Vagina (tissue), 2 donors: ENCODE data around the gene DDX60.

Experiments used
- POLR2A ChIP-seq, 2 donors: fragments of 450-650 bp; IDR thresholded peaks; one replicate each; pipeline ENCODE4 v1.6.1; 2017; ENCODE audit warnings: antibody characterized with exemption in 2 of 2, mild to moderate bottlenecking in 2 of 2, moderate library complexity in 2 of 2
- TF ChIP-seq, protein P1 (sequence below), 3 experiments: fragments of 450-650 bp in 2 of 3; fragments of 200-600 bp in 1 of 3; sonication (generic) in 1 of 3; IDR thresholded peaks; one replicate each; pipeline ENCODE4 v1.5.1; 2017 to 2019; ENCODE audit warnings: antibody characterized with exemption in 3 of 3, mild to moderate bottlenecking in 2 of 3, moderate library complexity in 2 of 3

DNA sequence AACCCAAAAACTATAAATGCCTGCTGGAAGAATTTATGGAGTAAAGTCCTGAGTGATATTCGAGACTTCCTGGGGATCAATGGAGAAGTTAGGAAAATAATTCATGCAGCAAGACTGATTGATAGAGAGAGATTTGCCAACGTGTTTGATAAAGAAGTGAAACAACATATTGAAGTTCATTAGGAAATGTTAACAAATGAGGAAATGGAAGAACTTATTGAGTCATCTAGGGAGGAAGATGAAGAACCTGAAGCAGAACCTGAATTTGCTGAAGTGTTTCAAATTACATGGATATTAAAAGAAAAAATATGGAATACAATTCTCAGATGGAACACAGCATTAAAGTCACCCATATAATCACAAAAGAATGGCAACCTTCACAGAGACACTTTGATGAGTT is 39.0 kb downstream of the DDX60 start:
- TF ChIP-seq, protein P1, sequence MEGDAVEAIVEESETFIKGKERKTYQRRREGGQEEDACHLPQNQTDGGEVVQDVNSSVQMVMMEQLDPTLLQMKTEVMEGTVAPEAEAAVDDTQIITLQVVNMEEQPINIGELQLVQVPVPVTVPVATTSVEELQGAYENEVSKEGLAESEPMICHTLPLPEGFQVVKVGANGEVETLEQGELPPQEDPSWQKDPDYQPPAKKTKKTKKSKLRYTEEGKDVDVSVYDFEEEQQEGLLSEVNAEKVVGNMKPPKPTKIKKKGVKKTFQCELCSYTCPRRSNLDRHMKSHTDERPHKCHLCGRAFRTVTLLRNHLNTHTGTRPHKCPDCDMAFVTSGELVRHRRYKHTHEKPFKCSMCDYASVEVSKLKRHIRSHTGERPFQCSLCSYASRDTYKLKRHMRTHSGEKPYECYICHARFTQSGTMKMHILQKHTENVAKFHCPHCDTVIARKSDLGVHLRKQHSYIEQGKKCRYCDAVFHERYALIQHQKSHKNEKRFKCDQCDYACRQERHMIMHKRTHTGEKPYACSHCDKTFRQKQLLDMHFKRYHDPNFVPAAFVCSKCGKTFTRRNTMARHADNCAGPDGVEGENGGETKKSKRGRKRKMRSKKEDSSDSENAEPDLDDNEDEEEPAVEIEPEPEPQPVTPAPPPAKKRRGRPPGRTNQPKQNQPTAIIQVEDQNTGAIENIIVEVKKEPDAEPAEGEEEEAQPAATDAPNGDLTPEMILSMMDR (IDR thresholded peaks at IDR 0.05), result no peak
- no peak for TF ChIP-seq POLR2A (IDR thresholded peaks at IDR 0.05)
